C1 segment of cervical spinal cord (tissue), 14 donors: ENCODE data around the gene MYH7.
A peak's percentile ranks its signal among the peaks of the same experiment; 100 is the strongest.

Experiments used
- DNase-seq, 14 donors: peaks; one replicate each; lab custom pipeline; 2025; lab: John Stamatoyannopoulos, UW

MYH7 gene

GRCh38 chr14:23449314-23449713 lies 13.9 kb upstream of the MYH7 start:
- DNase-seq = no peak

GRCh38 chr14:23447361-23448350 lies 12.2 kb upstream of the MYH7 start:
- DNase-seq = no peak

GRCh38 chr14:23446291-23446851 lies 10.9 kb upstream of the MYH7 start:
- no peak for DNase-seq

GRCh38 chr14:23445773-23446172 lies 10.3 kb upstream of the MYH7 start:
- no peak for DNase-seq

- DNase-seq = no peak
These were observed 8.9 kb upstream of the MYH7 start for GRCh38 chr14:23444314-23444713.

GRCh38 chr14:23443881-23444280 lies 8.4 kb upstream of the MYH7 start:
- no peak for DNase-seq

GRCh38 chr14:23443411-23443812 lies 8.0 kb upstream of the MYH7 start:
- DNase-seq = no peak

GRCh38 chr14:23442721-23443356 lies 7.4 kb upstream of the MYH7 start:
- no peak for DNase-seq

GRCh38 chr14:23441076-23441475 lies 5.6 kb upstream of the MYH7 start:
- DNase-seq = no peak

- no peak for DNase-seq
These were observed 3.8 kb upstream of the MYH7 start for GRCh38 chr14:23439107-23439835.

- no peak for DNase-seq
These were observed 2.9 kb upstream of the MYH7 start for GRCh38 chr14:23438101-23438971.

GRCh38 chr14:23437133-23438100 lies 2.0 kb upstream of the MYH7 start:
- no peak for DNase-seq

- DNase-seq = peak in 8 of 14 donors; percentile 7 to 52 (median 32)
These were observed 1.1 kb upstream of the MYH7 start for GRCh38 chr14:23436327-23437132.

- no peak for DNase-seq
These were observed 805 bp downstream of the MYH7 start for GRCh38 chr14:23434488-23435222.

- DNase-seq = no peak
These were observed 2.0 kb downstream of the MYH7 start for GRCh38 chr14:23433457-23433856.

GRCh38 chr14:23432946-23433345 lies 2.5 kb downstream of the MYH7 start:
- no peak for DNase-seq

GRCh38 chr14:23432102-23432925 lies 3.1 kb downstream of the MYH7 start:
- DNase-seq = no peak
